H1 (cell line): Measurements from ENCODE around the gene MTHFS. TPM values are rescaled to one million over a fixed set of nuclear protein-coding genes. Genes with fewer than 3 reads are reported as not detected.

Experiments used
- CBX8 ChIP-seq: fragments of 300-800, 300-1000 bp; sonication (generic); IDR thresholded peaks from 2 replicates; pipeline ENCODE4 v1.7.1; 2016; ENCODE audit warnings: low read depth, low read length, borderline replicate concordance
- CEBPB ChIP-seq: IDR thresholded peaks from 2 replicates; pipeline ENCODE4 v1.6.1; 2012; ENCODE audit warnings: low read depth, low read length
- CHD7 ChIP-seq: fragments of 300-600 bp; sonication (generic); IDR thresholded peaks from 2 replicates; pipeline ENCODE4 v1.7.1; 2012; ENCODE audit warnings: low read length, moderate library complexity, mild to moderate bottlenecking, inconsistent platforms; ENCODE audit not compliant: insufficient replicate concordance
- CTCF ChIP-seq, 3 experiments: IDR thresholded peaks; 1 replicate in 2 of 3; 2 replicates in 1 of 3; pipeline versions ENCODE4 v1.5.1 to v1.6.1; 2011; ENCODE audit warnings: low read length in 3 of 3, mild to moderate bottlenecking in 3 of 3, inconsistent platforms in 2 of 3, low read depth in 1 of 3, moderate library complexity in 1 of 3; ENCODE audit not compliant: insufficient read depth in 1 of 3; ENCODE audit errors: control extremely low read depth in 1 of 3
- KDM5A ChIP-seq: fragments of 200-600 bp; IDR thresholded peaks from 2 replicates; pipeline ENCODE4 v1.7.1; 2012; ENCODE audit warnings: mild to moderate bottlenecking, low read length, inconsistent platforms, mixed read lengths
- SIRT6 ChIP-seq: IDR thresholded peaks from one replicate; pipeline ENCODE4 v1.7.1; 2012; ENCODE audit warnings: low read length, inconsistent platforms
- SP2 ChIP-seq: IDR thresholded peaks from 2 replicates; pipeline ENCODE4 v1.6.1; 2012; ENCODE audit warnings: mild to moderate bottlenecking, low read length, inconsistent platforms
- TBP ChIP-seq: IDR thresholded peaks from 2 replicates; pipeline ENCODE4 v1.6.1; 2011; ENCODE audit warnings: low read depth, low read length, improper control_type of control experiment
- polyA plus RNA-seq, 7 experiments: library from polyadenylated mRNA; depleted of rRNA in 3 of 7; stranded (reverse) in 5 of 7; unstranded in 2 of 7; fragments of >200 nt in 5 of 7; fragments of 200-250 nt in 2 of 7; gene quantifications; 1 replicate in 5 of 7; 2 replicates in 1 of 7; 4 replicates in 1 of 7; pipeline versions ENCODE4 v1.2.1 to v1.2.3, GENCODE V29; 2011 to 2013; ENCODE audit warnings: missing spikeins in 2 of 7, mixed read lengths in 2 of 7
- total RNA-seq: library from RNA; stranded (reverse); fragmentation: NEBNext Ultra II Directional; extraction: Animal tissue kit (Norgen Biotek cat#: 25700); gene quantifications from 2 replicates; pipeline ENCODE4 v1.2.1, GENCODE V29; 2021

MTHFS gene
- total and polyA plus RNA-seq, 2 of the 8 experiments (the other 6 are each of a cell fraction or from before 2014, with no cell fraction given) = 27.3 to 37.2 TPM

- no peak for TF ChIP-seq CHD7
- TF ChIP-seq SIRT6 = no peak
- TF ChIP-seq CBX8 = no peak
- TF ChIP-seq CTCF (IDR thresholded peaks at IDR 0.05; ENCODE audit: control extremely low read depth in 1 of 3, insufficient read depth in 1 of 3, low read depth in 1 of 3, low read length in 3 of 3) = no peak
- TF ChIP-seq CEBPB = no peak
- TF ChIP-seq TBP = no peak
- no peak for TF ChIP-seq KDM5A
- no peak for TF ChIP-seq SP2
These were observed 81.3 kb downstream of the MTHFS start (continued) for GRCh38 chr15:79815468-79815867.
